T-helper 1 cell treated with Interleukin-12 subunit alpha and Interleukin-12 subunit beta and Interleukin-4 antibody, amounts not matched to agents 30 μg/mL and 1 μg/mL, for 36 hours (primary cell): ENCODE data around the gene SLC4A1AP.
"Not testable (repeated sequence)": the region's sequence is repeated elsewhere in the genome, so short reads cannot be mapped to it uniquely, and the experiment has no call there.

Experiments
- H3K27ac Mint-ChIP-seq: one replicate; pipeline ENCODE4 v1.8.0; 2021; ENCODE audit warnings: mild to moderate bottlenecking, mixed read lengths
- H3K27me3 Mint-ChIP-seq: one replicate; pipeline ENCODE4 v1.8.0; 2021; ENCODE audit warnings: low read depth, mixed read lengths
- H3K36me3 Mint-ChIP-seq: one replicate; pipeline ENCODE4 v1.8.0; 2021; ENCODE audit warnings: low read depth, mixed read lengths
- H3K4me1 Mint-ChIP-seq: one replicate; pipeline ENCODE4 v1.8.0; 2021; ENCODE audit warnings: low read depth, mixed read lengths
- H3K4me3 Mint-ChIP-seq: one replicate; pipeline ENCODE4 v1.8.0; 2021; ENCODE audit warnings: mild to moderate bottlenecking, moderate library complexity, mixed read lengths
- H3K9me3 Mint-ChIP-seq: one replicate; pipeline ENCODE4 v1.8.0; 2021; ENCODE audit warnings: mixed read lengths

Gene SLC4A1AP

GRCh38 chr2:27671235-27671634 lies 7.5 kb downstream of the SLC4A1AP start:
- Mint-ChIP-seq H3K4me3 (no peak overlapping the region), H3K36me3 (peaks cover 36% of the 10 kb centered on the region), H3K4me1 (peaks cover 5% of the 10 kb centered on the region), H3K27me3 (no peaks in the 10 kb centered on the region), H3K27ac (no peak overlapping the region), H3K9me3 (no peaks in the 10 kb centered on the region)

- Mint-ChIP-seq H3K4me3 (no peak overlapping the region), H3K27me3 (no peaks in the 10 kb centered on the region), H3K9me3 (no peaks in the 10 kb centered on the region), H3K4me1 (peaks cover 5% of the 10 kb centered on the region), H3K36me3 (peaks cover 33% of the 10 kb centered on the region), H3K27ac (no peak overlapping the region)
These were observed 9.2 kb downstream of the SLC4A1AP start for GRCh38 chr2:27672723-27673486.

DNA sequence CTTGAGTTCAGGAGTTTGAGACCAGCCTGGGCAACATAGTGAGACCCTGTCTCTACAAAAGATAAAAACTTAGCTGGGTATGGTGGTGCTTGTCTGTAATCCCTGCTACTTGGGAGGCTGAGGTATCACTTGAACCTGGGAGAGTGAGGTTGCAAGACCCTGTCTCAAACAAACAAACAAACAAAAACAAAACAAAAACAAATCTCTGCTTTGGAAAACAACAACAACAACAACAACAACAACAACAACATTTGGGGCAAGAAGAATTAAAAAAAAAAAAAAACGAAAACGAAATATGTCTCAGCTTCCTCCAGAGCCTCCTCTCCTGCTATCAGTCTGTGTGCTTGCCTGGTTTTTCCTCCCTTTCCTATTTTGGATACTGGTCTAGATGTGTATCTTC lies 16.9 kb downstream of the SLC4A1AP start:
- peaks cover 27% of the 10 kb centered on the region for H3K36me3 Mint-ChIP-seq
- H3K9me3 Mint-ChIP-seq: no peaks in the 10 kb centered on the region
- no peak overlapping the region for H3K4me3 Mint-ChIP-seq
- H3K27ac Mint-ChIP-seq: peak overlapping the region; percentile 24
- H3K4me1 Mint-ChIP-seq: peaks cover 18% of the 10 kb centered on the region
- no peaks in the 10 kb centered on the region for H3K27me3 Mint-ChIP-seq

DNA sequence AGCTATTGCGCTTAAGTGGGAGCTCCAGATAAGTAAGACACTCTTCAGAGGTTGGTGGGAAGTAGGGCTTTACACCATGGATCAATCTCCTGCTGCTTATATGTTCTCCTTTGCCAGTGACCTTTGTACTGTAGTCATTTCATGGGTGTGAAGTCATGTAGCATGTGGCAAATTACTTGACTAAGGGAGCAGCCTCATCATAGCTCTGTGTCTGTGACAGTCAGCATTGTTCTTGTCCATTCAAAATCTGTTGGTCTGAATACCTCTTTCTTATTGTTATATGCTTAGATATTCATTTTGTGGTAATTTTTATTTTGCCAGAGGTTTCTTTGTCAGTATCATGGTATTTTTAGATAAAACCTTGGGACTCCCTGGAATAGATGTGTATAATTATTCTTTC lies 18.2 kb downstream of the SLC4A1AP start:
- Mint-ChIP-seq H3K4me1 (peaks cover 18% of the 10 kb centered on the region), H3K27ac (peak overlapping the region; percentile 31), H3K36me3 (peaks cover 26% of the 10 kb centered on the region), H3K27me3 (no peaks in the 10 kb centered on the region), H3K4me3 (no peak overlapping the region), H3K9me3 (no peaks in the 10 kb centered on the region)

DNA sequence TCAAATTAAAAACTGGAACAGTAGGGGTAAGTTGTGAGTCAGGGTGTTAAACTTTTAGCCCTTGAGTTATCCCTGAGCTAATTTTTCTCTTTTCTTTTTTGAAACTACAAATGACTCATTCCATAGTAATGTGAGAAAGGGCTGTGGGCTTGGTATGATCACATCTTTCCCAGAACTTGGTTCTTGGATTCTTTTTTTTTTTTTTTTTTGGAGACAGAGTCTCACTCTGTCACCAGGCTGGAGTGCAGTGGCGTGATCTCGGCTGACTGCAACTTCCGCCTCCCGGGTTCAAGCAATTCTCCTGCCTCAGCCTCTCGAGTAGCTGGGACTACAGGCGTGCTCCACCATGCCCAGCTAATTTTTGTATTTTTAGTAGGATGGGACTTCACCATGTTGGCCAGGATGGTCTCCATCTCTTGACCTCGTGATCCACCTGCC lies 18.7 kb downstream of the SLC4A1AP start:
- H3K27me3 Mint-ChIP-seq, H3K4me3 Mint-ChIP-seq, H3K9me3 Mint-ChIP-seq: not testable (repeated sequence)
- Mint-ChIP-seq H3K27ac (peak overlapping the region; percentile 31), H3K36me3 (peaks cover 26% of the 10 kb centered on the region), H3K4me1 (peaks cover 18% of the 10 kb centered on the region)

- Mint-ChIP-seq H3K36me3 (peaks cover 27% of the 10 kb centered on the region), H3K27ac (peak overlapping the region; percentile 78), H3K9me3 (no peaks in the 10 kb centered on the region), H3K4me1 (peaks cover 18% of the 10 kb centered on the region), H3K27me3 (no peaks in the 10 kb centered on the region), H3K4me3 (no peak overlapping the region)
These were observed 19.8 kb downstream of the SLC4A1AP start for GRCh38 chr2:27683390-27684071.

DNA sequence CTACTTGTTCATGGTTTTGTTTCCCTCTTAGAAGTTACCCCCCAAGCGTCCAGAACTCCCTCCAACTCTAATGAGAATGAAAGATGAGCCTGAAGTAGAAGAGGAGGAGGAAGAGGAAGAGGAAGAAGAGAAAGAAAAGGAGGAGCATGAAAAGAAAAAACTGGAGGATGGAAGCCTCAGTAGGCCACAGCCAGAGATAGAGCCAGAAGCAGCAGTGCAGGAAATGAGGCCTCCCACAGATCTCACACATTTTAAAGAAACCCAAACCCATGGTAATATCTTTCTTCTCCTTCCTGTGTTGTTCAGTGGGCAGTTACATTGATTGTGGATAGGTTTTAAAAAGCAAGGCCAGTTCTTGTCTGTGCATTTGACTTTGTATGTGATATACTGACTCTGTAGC lies 21.3 kb downstream of the SLC4A1AP start:
- Mint-ChIP-seq H3K36me3 (peaks cover 32% of the 10 kb centered on the region), H3K4me3 (peak overlapping the region; percentile 59), H3K4me1 (peaks cover 18% of the 10 kb centered on the region), H3K27ac (peak overlapping the region; percentile 91)
- not testable (repeated sequence) for H3K27me3 Mint-ChIP-seq, H3K9me3 Mint-ChIP-seq

- no peaks in the 10 kb centered on the region for H3K27me3 Mint-ChIP-seq
- H3K9me3 Mint-ChIP-seq: no peaks in the 10 kb centered on the region
- peak overlapping the region; percentile 91 for H3K27ac Mint-ChIP-seq
- peaks cover 18% of the 10 kb centered on the region for H3K4me1 Mint-ChIP-seq
- H3K36me3 Mint-ChIP-seq: peaks cover 31% of the 10 kb centered on the region
- H3K4me3 Mint-ChIP-seq: no peak overlapping the region
These were observed 21.9 kb downstream of the SLC4A1AP start for GRCh38 chr2:27685577-27685976.

GRCh38 chr2:27687232-27687631 lies 23.5 kb downstream of the SLC4A1AP start:
- Mint-ChIP-seq H3K4me3 (no peak overlapping the region), H3K36me3 (peaks cover 38% of the 10 kb centered on the region), H3K27ac (no peak overlapping the region), H3K27me3 (no peaks in the 10 kb centered on the region), H3K9me3 (no peaks in the 10 kb centered on the region), H3K4me1 (peaks cover 20% of the 10 kb centered on the region)

DNA sequence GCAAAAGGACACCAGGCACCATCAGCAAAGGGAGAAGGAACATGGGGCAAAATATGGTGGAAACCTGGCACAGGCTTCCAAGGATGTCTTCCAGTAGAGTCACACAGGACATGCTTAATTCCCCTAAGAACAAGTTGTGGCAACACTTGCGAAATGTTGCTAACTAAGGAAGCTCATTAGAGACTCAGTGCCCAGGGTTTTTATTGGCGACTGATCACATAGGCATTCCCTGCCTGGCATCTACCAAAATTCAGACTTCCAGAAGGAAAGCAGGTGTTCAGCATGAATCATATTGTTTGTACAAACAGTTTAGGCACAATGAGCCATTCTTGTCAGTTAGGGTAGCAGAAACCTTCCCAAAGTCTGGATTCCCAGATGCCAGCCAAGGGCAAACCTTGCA lies 25.7 kb downstream of the SLC4A1AP start:
- Mint-ChIP-seq H3K4me1 (peaks cover 12% of the 10 kb centered on the region), H3K27me3 (no peaks in the 10 kb centered on the region), H3K4me3 (no peak overlapping the region), H3K9me3 (no peaks in the 10 kb centered on the region), H3K36me3 (peaks cover 36% of the 10 kb centered on the region), H3K27ac (no peak overlapping the region)

DNA sequence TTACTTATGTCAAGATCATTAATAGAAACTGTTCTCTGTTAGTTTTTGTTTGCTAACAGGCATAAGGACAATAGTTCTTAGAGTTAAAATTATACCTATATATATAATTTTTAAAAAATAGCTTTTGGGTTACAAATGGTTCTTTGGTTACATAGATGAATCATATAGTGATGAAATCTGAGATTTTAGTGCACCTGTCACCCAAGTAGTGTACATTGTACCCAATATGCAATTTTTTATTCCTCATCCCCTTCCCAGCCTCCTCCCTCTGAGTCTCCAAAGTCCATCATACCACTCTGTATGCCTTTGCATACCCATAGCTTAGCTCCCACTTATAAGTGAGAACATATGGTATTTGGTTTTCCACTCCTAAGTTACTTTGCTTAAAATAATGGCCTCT lies 26.4 kb downstream of the SLC4A1AP start:
- H3K4me3 Mint-ChIP-seq: no peak overlapping the region
- H3K4me1 Mint-ChIP-seq: peaks cover 7% of the 10 kb centered on the region
- no peak overlapping the region for H3K27ac Mint-ChIP-seq
- H3K36me3 Mint-ChIP-seq: peaks cover 32% of the 10 kb centered on the region
- no peaks in the 10 kb centered on the region for H3K9me3 Mint-ChIP-seq
- no peaks in the 10 kb centered on the region for H3K27me3 Mint-ChIP-seq

GRCh38 chr2:27697660-27698059 lies 34.0 kb downstream of the SLC4A1AP start:
- no peaks in the 10 kb centered on the region for H3K9me3 Mint-ChIP-seq
- H3K27me3 Mint-ChIP-seq: no peaks in the 10 kb centered on the region
- H3K36me3 Mint-ChIP-seq: peaks cover 16% of the 10 kb centered on the region
- no peak overlapping the region for H3K27ac Mint-ChIP-seq
- no peak overlapping the region for H3K4me3 Mint-ChIP-seq
- H3K4me1 Mint-ChIP-seq: peaks cover 9% of the 10 kb centered on the region

- H3K27me3 Mint-ChIP-seq: no peaks in the 10 kb centered on the region
- H3K4me1 Mint-ChIP-seq: peaks cover 24% of the 10 kb centered on the region
- H3K9me3 Mint-ChIP-seq: no peaks in the 10 kb centered on the region
- no peak overlapping the region for H3K27ac Mint-ChIP-seq
- H3K4me3 Mint-ChIP-seq: no peak overlapping the region
- peaks cover 7% of the 10 kb centered on the region for H3K36me3 Mint-ChIP-seq
These were observed 38.0 kb downstream of the SLC4A1AP start for GRCh38 chr2:27701676-27702075.

- Mint-ChIP-seq H3K27ac (no peak overlapping the region), H3K36me3 (peaks cover 6% of the 10 kb centered on the region), H3K9me3 (no peaks in the 10 kb centered on the region)
These were observed 38.6 kb downstream of the SLC4A1AP start for GRCh38 chr2:27702302-27702701.

GRCh38 chr2:27703638-27704341 lies 40.1 kb downstream of the SLC4A1AP start:
- Mint-ChIP-seq H3K4me3 (no peak overlapping the region), H3K9me3 (no peaks in the 10 kb centered on the region), H3K36me3 (no peaks in the 10 kb centered on the region), H3K27ac (no peak overlapping the region), H3K27me3 (peaks cover 4% of the 10 kb centered on the region), H3K4me1 (peaks cover 19% of the 10 kb centered on the region)

More at GRCh38 chr2:27702302-27702701, 38.6 kb downstream of the SLC4A1AP start:
- Mint-ChIP-seq H3K4me1 (peaks cover 24% of the 10 kb centered on the region), H3K4me3 (no peak overlapping the region), H3K27me3 (peaks cover under 1% of the 10 kb centered on the region)
